ENCODE measurements around the gene PI4KA. TPM values are rescaled to one million over a fixed set of nuclear protein-coding genes. Genes with fewer than 3 reads are reported as not detected.

Gene PI4KA
- total and polyA plus RNA-seq, 2 of the 13 experiments (the other 11 are each of a cell fraction or from before 2014, with no cell fraction given), result 27.4 to 56.4 TPM

GRCh38 chr22:20816559-20816958 is 42.1 kb downstream of the PI4KA start (continued):
- TF ChIP-seq ZNF704 (CRISPR knock-in tag; IDR thresholded peaks at IDR 0.05; ENCODE audit: borderline replicate concordance), result no peak
- no peak for TF ChIP-seq ETV6 (CRISPR knock-in tag; conservative IDR thresholded peaks at IDR 0.05)

- Histone ChIP-seq H3K27me3 (ENCODE audit: control insufficient read depth in 1 of 2, insufficient read depth in 2 of 2, low read length in 2 of 2) (no peaks in the 10 kb centered on the region), H3K36me3 (replicated peaks in 1 of 2; ENCODE audit: control insufficient read depth in 1 of 2, insufficient read depth in 2 of 2, low read length in 2 of 2) (peaks cover 10 to 66% of the 10 kb centered on the region in 2 experiments), H3K9ac (ENCODE audit: insufficient read depth, low read depth, low read length) (no peak overlapping the region), H4K20me1 (ENCODE audit: insufficient read depth, low read length) (no peaks in the 10 kb centered on the region), H3K4me2 (ENCODE audit: low read depth, low read length) (no peak overlapping the region), H3K4me1 (ENCODE audit: insufficient read depth, low read length) (no peaks in the 10 kb centered on the region), H3K27ac (ENCODE audit: extremely low read length, insufficient read depth, low read length) (no peak overlapping the region), H2AFZ (ENCODE audit: low read length) (no peak overlapping the region), H3K9me3 (ENCODE audit: low read length) (no peaks in the 10 kb centered on the region), H3K79me2 (ENCODE audit: insufficient read depth, low read length) (no peaks in the 10 kb centered on the region), H3K4me3 (replicated peaks in 1 of 3; ENCODE audit: insufficient read depth in 1 of 3, low read depth in 2 of 3, low read length in 3 of 3) (no peak overlapping the region)
- no peak for DNase-seq (ENCODE audit: low spot score)
- ChIA-PET CTCF (ENCODE audit: low intra/inter-chr PET ratio, low total read pairs) (no interaction called here), POLR2A (no interaction called here)
- ATAC-seq, result no peak
- no peak for FAIRE-seq
- BruUV-seq (replicated peaks), result no TSS peak
- intact Hi-C loops (cut with micrococcal nuclease; ENCODE audit: unreplicated experiment) (no loop called here), in situ Hi-C loops (cut with HindIII; ENCODE audit: extremely low pct_ligation_motif_present, low pct_unique_long_range_greater_than_20kb) (loop anchor here (10.0 kb wide), 1 partner anchor 59 kb away; no protein-coding TSS in a partner anchor)
- WGBS (ENCODE audit: low lambda C conversion rate), result 99% methylated on average over 8 of the region's 9 CpGs
- no peak for TF ChIP-seq ARID3A (IDR thresholded peaks at IDR 0.05; ENCODE audit: low read depth, low read length)
- TF ChIP-seq ZNF549 (CRISPR knock-in tag; IDR thresholded peaks at IDR 0.05), result no peak
- no peak for TF ChIP-seq ZNF446 (CRISPR knock-in tag; IDR thresholded peaks at IDR 0.05)
- TF ChIP-seq PREB (CRISPR knock-in tag; IDR thresholded peaks at IDR 0.05), result no peak
- no peak for TF ChIP-seq REST (IDR thresholded peaks at IDR 0.05; ENCODE audit: borderline replicate concordance in 1 of 2, low read depth in 1 of 2, low read length in 2 of 2)
- no peak for TF ChIP-seq TBX3 (IDR thresholded peaks at IDR 0.05; ENCODE audit: borderline replicate concordance)
- TF ChIP-seq SMAD1 (CRISPR knock-in tag; IDR thresholded peaks at IDR 0.05; ENCODE audit: borderline replicate concordance, low read depth), result no peak
- no peak for TF ChIP-seq ZNF253 (CRISPR knock-in tag; IDR thresholded peaks at IDR 0.05; ENCODE audit: borderline replicate concordance)
- no peak for TF ChIP-seq ZNF335 (CRISPR knock-in tag; IDR thresholded peaks at IDR 0.05)
- no peak for TF ChIP-seq ZNF800 (CRISPR knock-in tag; IDR thresholded peaks at IDR 0.05)
- no peak for TF ChIP-seq KLF13 (CRISPR knock-in tag; IDR thresholded peaks at IDR 0.05)
These were observed 43.0 kb downstream of the PI4KA start for GRCh38 chr22:20815477-20816050.

All from HepG2 (cell line).